GM06990 (cell line): ENCODE data around the gene OR5H2.

ENCODE experiments used
- DNase-seq: peaks from one replicate; pipeline ENCODE4 v3.0.0-alpha.2; 2011; ENCODE audit not compliant: insufficient read length; ENCODE audit errors: extremely low read depth
- H3K27me3 ChIP-seq: replicated peaks from 2 replicates; pipeline ENCODE4 v1.6.0; 2011; ENCODE audit warnings: low read length; ENCODE audit not compliant: control insufficient read depth, insufficient read depth
- H3K36me3 ChIP-seq: 2 replicates; pipeline ENCODE4 v1.5.1; 2011; ENCODE audit warnings: low read length; ENCODE audit not compliant: control insufficient read depth, insufficient read depth
- H3K4me3 ChIP-seq: replicated peaks from 2 replicates; pipeline ENCODE4 v1.5.1; 2011; ENCODE audit warnings: low read depth, mild to moderate bottlenecking, control low read depth, low read length
- CTCF ChIP-seq: IDR thresholded peaks from 2 replicates; pipeline ENCODE4 v1.5.1; 2011; ENCODE audit warnings: low read length, control low read depth, mild to moderate bottlenecking, inconsistent platforms; ENCODE audit not compliant: insufficient read depth, poor library complexity, severe bottlenecking

The OR5H2 gene

GRCh38 chr3:98326105-98326893, 44.0 kb downstream of the OR5H2 start:
- no peak for TF ChIP-seq CTCF
- no peak overlapping the region for H3K4me3 ChIP-seq
- DNase-seq: no peak

GRCh38 chr3:98326945-98327344, 44.6 kb downstream of the OR5H2 start:
- no peak overlapping the region for H3K4me3 ChIP-seq
- TF ChIP-seq CTCF: no peak
- H3K27me3 ChIP-seq: no peaks in the 10 kb centered on the region
- DNase-seq: peak; percentile 48
- no peaks in the 10 kb centered on the region for H3K36me3 ChIP-seq

More at GRCh38 chr3:98326105-98326893, 44.0 kb downstream of the OR5H2 start:
- H3K27me3 ChIP-seq: no peaks in the 10 kb centered on the region
- H3K36me3 ChIP-seq: no peaks in the 10 kb centered on the region

GRCh38 chr3:98328933-98329332, 46.6 kb downstream of the OR5H2 start:
- TF ChIP-seq CTCF: no peak
- DNase-seq: peak; percentile 3
- H3K27me3 ChIP-seq: no peaks in the 10 kb centered on the region
- H3K4me3 ChIP-seq: no peak overlapping the region
- H3K36me3 ChIP-seq: no peaks in the 10 kb centered on the region

- peak; percentile 26 for DNase-seq
- no peaks in the 10 kb centered on the region for H3K36me3 ChIP-seq
- peak; percentile 80 for TF ChIP-seq CTCF
- H3K27me3 ChIP-seq: no peaks in the 10 kb centered on the region
- H3K4me3 ChIP-seq: no peak overlapping the region
Observed at GRCh38 chr3:98329392-98330124, 47.3 kb downstream of the OR5H2 start.

- Histone ChIP-seq H3K4me3 (no peak overlapping the region), H3K36me3 (no peaks in the 10 kb centered on the region), H3K27me3 (no peaks in the 10 kb centered on the region)
- no peak for TF ChIP-seq CTCF
- DNase-seq: peak; percentile 26
Observed at GRCh38 chr3:98331329-98331728, 49.0 kb downstream of the OR5H2 start.
